ENCODE measurements around the gene OPCML. TPM values are rescaled to one million over a fixed set of nuclear protein-coding genes. Genes with fewer than 3 reads are reported as not detected.

Gene OPCML
- total RNA-seq, 2 donors from 2014 or later, result under 0.01 TPM; not detected in 1

GRCh38 chr11:133243832-133244231 lies 288.5 kb downstream of the OPCML start:
- intact Hi-C loops (cut with DNase I), result no loop called here
- ATAC-seq, result no peak
- TF ChIP-seq CTCF (IDR thresholded peaks at IDR 0.05), result no peak
- TF ChIP-seq POLR2A (IDR thresholded peaks at IDR 0.05), result no peak

GRCh38 chr11:133240908-133241655 lies 291.2 kb downstream of the OPCML start:
- Histone ChIP-seq H3K27me3 (no peaks in the 10 kb centered on the region), H3K27ac (no peak overlapping the region), H3K9me3 (no peaks in the 10 kb centered on the region), H3K4me1 (no peaks in the 10 kb centered on the region), H3K4me3 (no peak overlapping the region), H3K36me3 (replicated peaks in 1 of 2; ENCODE audit: insufficient read depth in 1 of 2, low read depth in 2 of 2) (no peaks in the 10 kb centered on the region)
- no peak for TF ChIP-seq POLR2A (IDR thresholded peaks at IDR 0.05)
- no peak for TF ChIP-seq CTCF (IDR thresholded peaks at IDR 0.05)
- intact Hi-C loops (cut with DNase I), result no loop called here
- DNase-seq (no peak), ATAC-seq (no peak)
- WGBS, 2 donors, result 57 to 65% methylated on average over 10 of the region's 10 CpGs

More at GRCh38 chr11:133243832-133244231, 288.5 kb downstream of the OPCML start:
- H3K27me3 ChIP-seq, result no peaks in the 10 kb centered on the region
- H3K36me3 ChIP-seq (replicated peaks in 1 of 2; ENCODE audit: insufficient read depth in 1 of 2, low read depth in 2 of 2), result no peaks in the 10 kb centered on the region
- no peak overlapping the region for H3K27ac ChIP-seq
- 40 to 61% methylated on average over 3 of the region's 3 CpGs for WGBS, 2 donors
- no peak for DNase-seq
- H3K4me3 ChIP-seq, result no peak overlapping the region
- H3K4me1 ChIP-seq, result no peaks in the 10 kb centered on the region
- no peaks in the 10 kb centered on the region for H3K9me3 ChIP-seq

- intact Hi-C loops (cut with DNase I), result no loop called here
- no peak for ATAC-seq
- no peak for DNase-seq
These were observed 292.7 kb downstream of the OPCML start for GRCh38 chr11:133239575-133239974.

GRCh38 chr11:133238495-133238894 lies 293.8 kb downstream of the OPCML start:
- no peak for ATAC-seq
- no peak for DNase-seq
- Histone ChIP-seq H3K4me1 (no peaks in the 10 kb centered on the region), H3K27me3 (no peaks in the 10 kb centered on the region), H3K9me3 (no peaks in the 10 kb centered on the region), H3K4me3 (no peak overlapping the region), H3K27ac (no peak overlapping the region), H3K36me3 (replicated peaks in 1 of 2; ENCODE audit: insufficient read depth in 1 of 2, low read depth in 2 of 2) (no peaks in the 10 kb centered on the region)
- WGBS, 2 donors, result 47 to 65% methylated on average over 10 of the region's 10 CpGs
- no peak for TF ChIP-seq CTCF (IDR thresholded peaks at IDR 0.05)
- TF ChIP-seq POLR2A (IDR thresholded peaks at IDR 0.05), result no peak
- intact Hi-C loops (cut with DNase I), result no loop called here

More at GRCh38 chr11:133239575-133239974, 292.7 kb downstream of the OPCML start:
- Histone ChIP-seq H3K27ac (no peak overlapping the region), H3K4me3 (no peak overlapping the region), H3K27me3 (no peaks in the 10 kb centered on the region), H3K36me3 (replicated peaks in 1 of 2; ENCODE audit: insufficient read depth in 1 of 2, low read depth in 2 of 2) (no peaks in the 10 kb centered on the region), H3K4me1 (no peaks in the 10 kb centered on the region), H3K9me3 (no peaks in the 10 kb centered on the region)
- 58 to 66% methylated on average over 8 of the region's 8 CpGs for WGBS, 2 donors
- TF ChIP-seq POLR2A (IDR thresholded peaks at IDR 0.05) (no peak), CTCF (IDR thresholded peaks at IDR 0.05) (no peak)

- ATAC-seq, result no peak
- no peak overlapping the region for H3K27ac ChIP-seq
- 35 to 57% methylated on average over 2 of the region's 2 CpGs for WGBS, 2 donors
- H3K9me3 ChIP-seq, result no peaks in the 10 kb centered on the region
- H3K36me3 ChIP-seq (replicated peaks in 1 of 2; ENCODE audit: insufficient read depth in 1 of 2, low read depth in 2 of 2), result no peaks in the 10 kb centered on the region
- H3K4me1 ChIP-seq, result no peaks in the 10 kb centered on the region
- no peak for DNase-seq
- intact Hi-C loops (cut with DNase I), result no loop called here
- H3K4me3 ChIP-seq, result no peak overlapping the region
- TF ChIP-seq POLR2A (IDR thresholded peaks at IDR 0.05), result no peak
- TF ChIP-seq CTCF (IDR thresholded peaks at IDR 0.05), result no peak
- H3K27me3 ChIP-seq, result no peaks in the 10 kb centered on the region
These were observed 294.3 kb downstream of the OPCML start for GRCh38 chr11:133238027-133238426.
